ENCODE data around the gene FFAR3.
"Not testable (repeated sequence)": the region's sequence is repeated elsewhere in the genome, so short reads cannot be mapped to it uniquely, and the experiment has no call there.

FFAR3 gene

DNA sequence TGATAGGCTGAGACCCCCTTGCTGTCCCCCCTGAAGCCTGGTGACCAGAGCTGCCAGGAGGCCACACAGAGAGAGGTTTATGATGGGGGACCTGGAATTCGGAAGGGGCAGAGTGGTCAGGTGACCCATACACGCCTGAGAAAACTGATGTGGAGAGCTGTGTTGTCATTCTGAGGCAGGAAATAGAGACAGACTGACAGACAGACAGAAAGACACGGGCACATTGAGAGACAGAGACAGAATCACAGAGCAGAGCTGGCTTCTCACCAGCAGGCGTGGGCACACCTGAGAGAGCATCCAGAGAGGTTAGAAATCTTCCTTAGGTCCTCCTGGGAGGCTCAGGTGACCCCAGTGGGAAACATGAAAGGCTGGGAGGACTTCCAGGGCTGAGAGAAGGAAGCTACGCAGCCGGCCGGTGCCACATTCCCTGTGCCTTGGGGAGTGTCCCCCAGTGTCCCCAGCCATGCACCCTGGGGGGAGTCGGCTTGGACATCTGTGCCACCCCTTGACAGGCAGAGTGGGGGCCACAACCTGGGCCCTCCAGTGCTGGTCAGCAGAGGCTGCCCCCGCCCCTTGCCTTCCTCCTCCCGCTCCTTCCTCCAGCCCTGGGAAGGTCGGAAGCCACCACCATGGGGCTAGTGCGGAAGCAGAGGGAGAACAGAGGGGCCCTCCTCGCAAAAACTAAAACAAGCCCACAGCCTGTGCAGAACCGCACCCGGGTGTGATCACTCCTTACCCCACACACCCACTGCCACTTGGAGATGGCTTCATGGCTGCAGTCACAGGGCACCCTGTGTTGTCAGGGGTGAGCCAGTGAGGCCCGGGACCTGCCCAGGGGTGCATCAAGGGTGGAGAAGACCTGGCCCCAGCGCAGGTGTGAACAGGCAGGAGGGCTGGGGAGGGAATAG is 8.4 kb upstream of the FFAR3 start:
- DNase-seq (ENCODE audit: low read depth in 4 of 4, low spot score in 1 of 4) = no peak

DNA sequence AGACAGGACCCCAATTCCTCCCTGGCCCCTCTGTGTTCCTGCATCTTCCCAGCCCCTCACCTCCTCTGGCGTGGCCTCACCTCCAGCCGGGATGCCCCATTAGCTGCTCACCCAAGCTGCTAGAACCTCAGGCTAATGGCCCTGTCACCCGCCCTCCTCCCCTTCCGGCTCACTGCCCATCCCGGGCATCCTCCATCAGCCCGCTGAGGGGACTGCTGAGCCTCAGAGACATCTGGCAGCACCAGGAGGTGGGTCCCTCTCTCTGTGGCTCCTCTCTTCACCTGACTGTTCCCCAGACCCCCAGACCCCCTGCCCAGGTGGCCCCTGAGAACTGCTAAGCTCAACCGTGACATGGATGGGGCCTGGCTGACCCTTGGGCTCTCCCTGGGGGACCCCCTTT is 7.7 kb upstream of the FFAR3 start:
- DNase-seq (ENCODE audit: low read depth in 4 of 4, low spot score in 1 of 4) = no peak

DNA sequence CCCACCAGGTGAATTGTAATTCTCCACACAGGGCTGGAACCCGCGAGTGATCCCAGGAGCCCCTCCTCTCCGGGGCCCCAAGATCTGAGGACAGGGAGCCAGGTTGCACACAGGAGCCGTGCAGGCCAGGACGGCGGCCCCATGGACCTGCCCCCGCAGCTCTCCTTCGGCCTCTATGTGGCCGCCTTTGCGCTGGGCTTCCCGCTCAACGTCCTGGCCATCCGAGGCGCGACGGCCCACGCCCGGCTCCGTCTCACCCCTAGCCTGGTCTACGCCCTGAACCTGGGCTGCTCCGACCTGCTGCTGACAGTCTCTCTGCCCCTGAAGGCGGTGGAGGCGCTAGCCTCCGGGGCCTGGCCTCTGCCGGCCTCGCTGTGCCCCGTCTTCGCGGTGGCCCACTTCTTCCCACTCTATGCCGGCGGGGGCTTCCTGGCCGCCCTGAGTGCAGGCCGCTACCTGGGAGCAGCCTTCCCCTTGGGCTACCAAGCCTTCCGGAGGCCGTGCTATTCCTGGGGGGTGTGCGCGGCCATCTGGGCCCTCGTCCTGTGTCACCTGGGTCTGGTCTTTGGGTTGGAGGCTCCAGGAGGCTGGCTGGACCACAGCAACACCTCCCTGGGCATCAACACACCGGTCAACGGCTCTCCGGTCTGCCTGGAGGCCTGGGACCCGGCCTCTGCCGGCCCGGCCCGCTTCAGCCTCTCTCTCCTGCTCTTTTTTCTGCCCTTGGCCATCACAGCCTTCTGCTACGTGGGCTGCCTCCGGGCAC is 6.7 kb upstream of the FFAR3 start:
- no peak for DNase-seq (ENCODE audit: low read depth in 4 of 4, low spot score in 1 of 4)

DNA sequence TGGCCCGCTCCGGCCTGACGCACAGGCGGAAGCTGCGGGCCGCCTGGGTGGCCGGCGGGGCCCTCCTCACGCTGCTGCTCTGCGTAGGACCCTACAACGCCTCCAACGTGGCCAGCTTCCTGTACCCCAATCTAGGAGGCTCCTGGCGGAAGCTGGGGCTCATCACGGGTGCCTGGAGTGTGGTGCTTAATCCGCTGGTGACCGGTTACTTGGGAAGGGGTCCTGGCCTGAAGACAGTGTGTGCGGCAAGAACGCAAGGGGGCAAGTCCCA is 6.1 kb upstream of the FFAR3 start:
- DNase-seq (ENCODE audit: low read depth in 4 of 4, low spot score in 1 of 4) = no peak

DNA sequence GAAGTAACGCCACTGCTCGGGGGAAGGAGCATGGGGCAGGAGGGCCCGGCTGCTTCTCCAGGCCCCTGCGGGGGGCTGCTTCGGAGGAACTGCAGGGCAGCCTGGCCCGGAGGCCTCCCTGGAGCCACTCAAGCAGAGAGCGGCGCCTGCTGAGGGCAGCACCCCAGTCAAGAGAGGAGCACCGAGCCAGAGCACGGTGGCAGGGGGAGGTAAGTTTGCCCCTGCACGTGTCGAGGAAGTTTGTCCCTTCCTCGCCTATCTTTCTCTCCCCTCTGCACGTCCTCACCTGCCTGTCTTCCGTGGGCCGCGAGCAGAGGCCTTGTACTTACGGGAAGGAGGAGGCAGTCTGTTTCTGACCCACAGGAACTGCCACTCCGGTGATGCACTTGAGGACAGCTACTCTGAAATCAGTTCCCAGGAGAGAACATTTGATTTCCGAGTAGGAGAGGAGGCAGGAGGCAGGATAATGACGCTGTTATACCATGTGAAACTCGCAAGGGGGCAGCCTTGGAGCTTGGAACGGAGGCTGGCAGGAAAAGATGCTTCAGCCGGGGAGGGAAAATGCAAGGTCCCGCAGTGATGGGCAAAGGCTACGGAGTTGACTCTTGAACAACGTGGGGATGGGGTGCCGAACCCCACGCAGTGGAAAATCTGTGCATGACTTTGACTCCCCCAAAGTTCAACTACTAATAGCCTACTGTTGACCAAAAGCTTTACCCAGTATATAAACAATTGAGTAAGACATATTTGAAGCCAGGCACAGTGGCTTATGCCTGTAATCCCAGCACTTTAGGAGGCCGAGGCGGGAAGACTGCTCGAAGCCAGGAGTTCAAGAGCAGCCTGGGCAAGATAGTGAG is 5.6 kb upstream of the FFAR3 start:
- DNase-seq (ENCODE audit: low read depth in 4 of 4, low spot score in 1 of 4) = peak in 3 of 4 experiments; percentile 42 to 66 (median 51)

DNA sequence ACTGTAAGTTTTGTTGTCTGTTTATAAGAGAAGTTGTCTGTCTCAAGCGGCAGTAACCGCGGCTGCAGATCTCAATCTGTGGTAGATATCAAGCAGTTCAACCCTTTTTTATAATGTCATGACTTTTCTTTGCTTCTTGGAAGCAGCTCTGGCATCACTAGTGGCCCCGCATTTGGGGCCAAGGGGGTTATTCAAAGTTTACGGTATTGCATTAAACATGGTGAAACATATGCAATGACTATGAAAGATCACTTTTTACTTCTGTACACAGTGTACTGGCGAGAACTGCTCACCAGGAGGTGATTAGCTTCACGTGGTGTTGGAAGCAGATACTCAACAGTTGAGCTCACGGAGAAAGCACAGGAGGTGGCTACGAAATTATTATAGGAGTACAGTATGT is 4.6 kb upstream of the FFAR3 start:
- no peak for DNase-seq (ENCODE audit: low read depth in 4 of 4, low spot score in 1 of 4)

DNA sequence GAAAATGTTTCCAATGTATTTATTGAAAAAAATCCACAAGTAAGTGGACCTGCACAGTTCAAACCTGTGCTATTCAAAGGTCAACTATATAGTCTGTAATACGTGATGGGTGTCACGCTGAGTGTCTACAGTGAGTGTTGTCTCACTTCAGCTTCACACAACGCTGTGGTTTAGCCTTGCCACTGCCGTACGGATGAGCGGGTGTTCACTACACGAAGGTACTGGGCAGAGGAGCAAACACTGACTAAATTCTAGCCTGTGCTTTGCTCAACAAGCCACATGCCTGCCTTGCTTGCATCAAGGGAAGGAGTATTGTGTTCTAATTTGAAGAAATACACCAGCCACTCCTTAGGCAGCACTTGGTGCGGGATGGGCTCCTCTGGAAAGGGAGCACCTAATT is 3.4 kb upstream of the FFAR3 start:
- no peak for DNase-seq (ENCODE audit: low read depth in 4 of 4, low spot score in 1 of 4)

DNA sequence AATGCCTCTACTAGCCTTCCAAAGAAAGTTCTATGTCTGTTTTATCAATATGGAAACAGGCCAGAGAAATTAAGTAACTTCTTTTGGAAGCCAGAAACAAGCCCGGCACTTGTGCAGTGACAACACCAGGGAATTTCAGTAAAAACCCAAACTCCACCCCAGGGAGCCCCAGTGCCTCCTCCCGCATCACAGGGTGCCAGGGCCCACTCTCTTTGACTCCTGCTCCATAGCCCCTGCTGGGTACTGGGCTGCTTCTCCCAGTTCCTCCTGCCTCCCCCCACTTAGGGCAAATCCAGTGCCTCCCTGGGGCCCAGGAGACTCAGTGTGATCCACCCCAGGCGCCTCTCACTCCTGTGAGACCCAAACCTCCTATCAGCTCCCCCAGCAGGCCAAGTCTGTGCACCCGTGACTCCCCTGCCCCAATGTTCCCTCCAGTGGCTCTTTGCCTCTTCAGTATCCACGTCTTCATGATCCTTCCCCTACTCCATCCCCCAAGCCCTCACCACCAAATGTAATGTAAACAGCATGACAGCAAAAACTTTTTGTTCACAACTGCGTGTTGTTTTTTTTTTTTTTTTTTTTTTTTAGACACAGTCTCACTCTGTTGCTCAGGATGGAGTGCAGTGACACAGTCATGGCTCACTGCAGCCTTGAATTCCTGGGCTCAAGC is 2.3 kb upstream of the FFAR3 start:
- no peak for DNase-seq (ENCODE audit: low read depth in 4 of 4, low spot score in 1 of 4)

DNA sequence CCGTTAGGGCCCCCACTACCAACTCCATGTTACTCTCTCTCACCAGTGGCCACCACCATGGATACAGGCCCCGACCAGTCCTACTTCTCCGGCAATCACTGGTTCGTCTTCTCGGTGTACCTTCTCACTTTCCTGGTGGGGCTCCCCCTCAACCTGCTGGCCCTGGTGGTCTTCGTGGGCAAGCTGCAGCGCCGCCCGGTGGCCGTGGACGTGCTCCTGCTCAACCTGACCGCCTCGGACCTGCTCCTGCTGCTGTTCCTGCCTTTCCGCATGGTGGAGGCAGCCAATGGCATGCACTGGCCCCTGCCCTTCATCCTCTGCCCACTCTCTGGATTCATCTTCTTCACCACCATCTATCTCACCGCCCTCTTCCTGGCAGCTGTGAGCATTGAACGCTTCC is 574 bp downstream of the FFAR3 start:
- DNase-seq (ENCODE audit: low read depth in 4 of 4, low spot score in 1 of 4) = not testable (repeated sequence)

DNA sequence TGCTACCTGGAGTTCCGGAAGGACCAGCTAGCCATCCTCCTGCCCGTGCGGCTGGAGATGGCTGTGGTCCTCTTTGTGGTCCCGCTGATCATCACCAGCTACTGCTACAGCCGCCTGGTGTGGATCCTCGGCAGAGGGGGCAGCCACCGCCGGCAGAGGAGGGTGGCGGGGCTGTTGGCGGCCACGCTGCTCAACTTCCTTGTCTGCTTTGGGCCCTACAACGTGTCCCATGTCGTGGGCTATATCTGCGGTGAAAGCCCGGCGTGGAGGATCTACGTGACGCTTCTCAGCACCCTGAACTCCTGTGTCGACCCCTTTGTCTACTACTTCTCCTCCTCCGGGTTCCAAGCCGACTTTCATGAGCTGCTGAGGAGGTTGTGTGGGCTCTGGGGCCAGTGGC is 1.1 kb downstream of the FFAR3 start:
- DNase-seq (ENCODE audit: low read depth in 4 of 4, low spot score in 1 of 4) = not testable (repeated sequence)

DNA sequence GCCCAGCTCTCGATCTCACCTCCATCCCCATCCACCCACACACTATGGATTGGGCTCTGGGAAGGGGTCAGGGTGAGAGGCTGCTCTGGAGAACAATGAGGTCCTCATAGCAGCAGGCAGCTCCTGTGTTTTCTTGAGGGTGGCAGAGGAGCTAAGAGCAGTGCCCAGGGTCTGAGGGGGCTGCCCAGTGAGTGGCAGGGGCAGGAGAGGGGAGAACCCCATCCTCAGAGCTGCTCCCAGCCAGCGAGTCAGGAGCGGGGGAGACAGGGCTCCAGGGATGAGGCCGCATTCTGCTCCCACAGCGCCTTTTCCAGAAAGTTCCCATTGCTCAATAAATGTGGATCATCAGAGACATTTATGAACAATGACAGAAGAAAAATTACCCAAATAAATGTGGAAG is 1.8 kb downstream of the FFAR3 start:
- not testable (repeated sequence) for DNase-seq (ENCODE audit: low read depth in 4 of 4, low spot score in 1 of 4)

DNA sequence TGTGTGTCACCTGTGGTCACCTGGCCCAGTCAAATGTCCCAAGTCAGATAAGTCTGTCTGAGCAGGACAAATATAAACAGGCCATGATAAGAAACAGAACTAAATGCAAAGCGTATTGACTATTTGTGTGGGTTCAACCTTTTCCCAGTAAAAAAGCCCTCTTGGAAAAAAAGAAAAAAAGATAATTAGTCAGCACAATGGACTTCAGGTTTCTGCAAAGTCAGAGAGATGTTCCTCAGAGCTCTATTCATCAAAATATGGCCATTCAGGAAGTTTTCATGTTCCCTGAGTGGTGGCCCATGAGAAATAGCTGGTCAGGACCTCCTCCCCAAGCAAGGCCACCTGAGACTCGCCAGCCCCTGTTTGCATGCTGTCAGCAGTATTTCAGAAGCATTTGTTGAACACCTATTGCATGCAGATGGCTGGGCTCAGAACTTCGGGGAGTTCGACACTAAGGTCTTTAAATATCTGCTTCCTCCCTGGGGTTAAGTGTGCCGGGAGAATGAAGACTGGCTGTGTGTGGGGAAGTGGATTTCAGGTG is 2.7 kb downstream of the FFAR3 start:
- no peak for DNase-seq (ENCODE audit: low read depth in 4 of 4, low spot score in 1 of 4)

DNA sequence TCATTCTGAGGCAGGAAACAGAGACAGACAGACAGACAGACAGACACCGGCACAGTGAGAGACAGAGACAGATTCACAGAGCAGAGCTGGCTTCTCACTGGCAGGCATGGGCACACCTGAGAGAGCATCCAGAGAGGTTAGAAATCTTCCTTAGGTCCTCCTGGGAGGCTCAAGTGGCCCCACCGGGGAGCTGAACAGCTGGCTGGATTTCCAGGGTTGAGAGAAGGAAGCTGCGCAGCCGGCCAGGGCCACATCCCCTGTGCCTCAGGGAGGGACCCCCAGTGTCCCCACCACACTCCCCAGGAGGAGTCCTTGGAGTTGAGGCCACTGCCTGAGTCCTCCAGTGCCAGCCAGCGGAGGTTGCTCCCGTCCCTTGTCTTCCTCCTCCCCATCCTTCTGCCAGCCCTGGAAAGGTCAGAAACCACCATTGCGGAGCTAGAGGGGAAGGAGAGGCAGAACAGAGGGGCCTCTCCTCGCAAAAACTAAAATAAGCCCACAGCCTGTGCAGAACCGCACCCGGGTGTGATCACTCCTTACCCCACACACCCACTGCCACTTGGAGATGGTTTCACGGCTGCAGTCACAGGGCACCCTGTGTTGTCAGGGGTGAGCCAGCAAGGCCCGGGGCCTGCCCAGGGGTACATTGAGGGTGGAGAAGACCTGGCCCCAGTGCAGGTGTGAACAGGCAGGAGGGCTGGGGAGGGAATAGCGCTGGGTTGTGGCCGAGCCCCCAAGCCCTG is 4.2 kb downstream of the FFAR3 start:
- DNase-seq (ENCODE audit: low read depth in 4 of 4, low spot score in 1 of 4) = no peak

DNA sequence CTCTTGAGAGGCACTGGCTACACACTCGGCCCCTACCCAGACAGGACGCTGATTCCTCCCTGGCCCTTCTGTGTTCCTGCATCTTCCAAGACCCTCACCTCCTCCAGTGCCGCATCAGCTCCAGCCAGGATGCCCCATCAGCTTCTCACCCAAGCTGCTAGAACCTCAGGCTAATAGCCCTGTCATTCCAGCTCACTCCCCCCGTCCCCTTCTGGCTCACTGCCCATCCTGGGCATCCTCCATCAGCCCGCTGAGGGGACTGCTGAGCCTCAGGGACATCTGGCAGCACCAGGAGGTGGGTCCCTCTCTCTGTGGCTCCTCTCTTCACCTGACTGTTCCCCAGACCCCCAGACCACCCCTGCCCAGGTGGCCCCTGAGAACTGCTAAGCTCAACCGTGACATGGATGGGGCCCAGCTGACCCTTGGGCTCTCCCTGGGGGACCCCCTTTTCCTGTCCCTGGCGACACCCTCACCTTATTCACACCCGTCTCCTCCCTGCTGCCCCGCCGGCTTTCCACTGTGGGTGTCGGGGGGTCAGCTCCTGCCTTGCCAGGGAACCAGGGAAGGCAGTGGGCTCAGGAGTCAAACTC is 4.8 kb downstream of the FFAR3 start:
- no peak for DNase-seq (ENCODE audit: low read depth in 4 of 4, low spot score in 1 of 4)

DNA sequence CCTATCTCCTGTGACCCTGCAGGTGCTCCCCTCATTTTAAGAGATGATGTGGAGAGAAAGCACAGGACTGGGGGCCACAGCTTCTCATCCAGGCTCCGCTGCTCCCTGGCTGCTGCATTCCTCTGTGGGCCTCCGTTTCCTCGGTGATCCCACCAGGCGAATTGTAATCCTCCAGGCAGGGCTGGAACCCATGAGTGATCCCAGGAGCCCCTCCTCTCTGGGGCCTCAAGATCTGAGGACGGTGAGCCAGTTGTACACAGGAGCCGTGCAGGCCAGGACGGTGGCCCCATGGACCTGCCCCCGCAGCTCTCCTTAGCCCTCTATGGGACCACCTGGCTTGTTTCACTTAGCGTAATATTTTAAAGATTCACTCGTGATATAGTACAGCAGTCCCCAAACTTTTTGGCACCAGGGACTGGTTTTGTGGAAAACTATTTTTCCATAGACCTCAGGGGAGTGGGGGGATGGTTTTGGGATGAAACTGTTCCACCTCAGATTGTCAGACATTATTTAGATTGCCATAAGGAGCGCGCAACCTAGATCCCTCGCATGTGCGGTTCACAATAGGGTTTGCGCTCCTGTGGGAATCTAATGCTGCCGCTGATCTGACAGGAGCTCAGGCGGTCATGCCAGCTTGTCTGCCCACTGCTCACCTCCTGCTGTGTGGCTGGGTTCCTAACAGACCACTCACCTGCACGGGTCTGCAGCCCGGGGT is 5.6 kb downstream of the FFAR3 start:
- no peak for DNase-seq (ENCODE audit: low read depth in 4 of 4, low spot score in 1 of 4)

DNA sequence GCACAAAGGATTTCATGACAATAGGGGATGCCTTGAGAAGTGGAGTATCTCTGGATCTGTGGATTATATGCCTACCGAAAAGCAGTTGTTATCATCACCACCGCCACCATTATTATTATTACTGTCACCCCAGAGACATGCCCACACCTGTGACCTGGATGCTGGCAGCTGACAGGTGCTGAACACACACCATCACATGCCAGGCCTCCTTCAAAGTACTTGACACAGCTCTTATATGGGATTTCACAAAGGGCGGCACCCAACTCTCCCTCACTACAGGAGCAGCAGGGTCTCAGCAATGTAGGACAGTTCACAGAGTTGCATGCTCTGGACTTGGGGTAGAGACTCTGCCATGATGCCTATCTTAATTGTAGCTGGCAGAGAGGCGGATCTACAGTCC is 7.0 kb downstream of the FFAR3 start:
- no peak for DNase-seq (ENCODE audit: low read depth in 4 of 4, low spot score in 1 of 4)

DNA sequence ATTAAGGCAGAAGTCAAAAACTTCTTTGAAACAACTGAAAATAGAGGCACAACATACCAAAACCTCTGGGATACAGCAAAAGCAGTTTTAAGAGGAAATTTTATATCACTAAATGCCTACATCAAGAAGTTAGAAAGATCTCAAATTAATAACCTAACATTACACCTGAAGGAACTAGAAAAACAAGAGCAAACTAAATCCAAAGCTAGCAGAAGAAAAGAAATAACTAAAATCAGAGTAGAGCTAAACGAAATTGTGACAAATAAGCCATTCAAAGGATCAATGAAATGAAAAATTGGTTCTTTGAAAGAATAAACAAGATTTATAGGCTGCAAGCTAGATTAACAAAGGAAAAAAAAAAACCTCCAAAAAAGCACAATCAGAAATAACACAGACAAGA is 10.1 kb downstream of the FFAR3 start:
- DNase-seq (ENCODE audit: low read depth in 4 of 4, low spot score in 1 of 4) = no peak

DNA sequence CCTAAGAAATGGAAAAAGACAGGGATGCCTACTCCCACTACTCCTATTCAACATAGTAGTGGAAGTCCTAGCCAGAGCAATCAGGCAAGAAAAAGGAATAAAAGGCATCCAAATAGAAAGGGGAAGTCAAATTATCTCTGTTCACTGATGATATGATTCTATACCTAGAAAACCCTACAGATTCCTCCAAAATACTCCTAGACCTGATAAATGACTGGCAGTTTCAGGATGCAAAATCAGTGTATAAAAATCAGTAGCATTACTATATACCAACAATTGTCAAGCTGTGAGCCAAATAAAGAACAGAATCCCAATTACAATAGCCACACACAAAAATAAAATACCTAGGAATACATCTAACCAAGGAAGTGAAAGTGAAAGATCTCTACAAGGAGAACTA is 11.3 kb downstream of the FFAR3 start:
- no peak for DNase-seq (ENCODE audit: low read depth in 4 of 4, low spot score in 1 of 4)

DNA sequence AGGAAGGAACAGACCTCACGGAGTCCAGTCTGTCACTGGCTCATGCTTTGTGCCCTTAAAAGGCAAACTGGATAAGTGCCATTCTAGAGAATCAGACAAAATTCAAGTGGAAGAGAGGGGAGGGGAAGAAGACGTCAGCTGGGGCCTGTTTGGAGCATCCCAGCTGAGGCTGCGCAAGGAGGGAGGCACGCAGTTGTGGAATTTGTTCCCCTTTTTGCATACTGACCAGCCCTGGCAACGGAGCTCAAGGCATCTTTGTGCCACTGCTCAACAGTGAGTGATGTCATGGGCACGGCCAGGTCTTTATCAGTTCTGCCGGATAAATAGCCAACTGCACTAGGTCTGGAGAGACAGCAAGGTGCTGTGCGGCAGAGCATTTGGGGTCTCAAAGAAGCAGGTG is 12.5 kb downstream of the FFAR3 start, which contains the start of gene GPR42:
Gene GPR42 (plus strand): TSS at position 347 of the 400 bp plus-strand sequence. CDS start 292 bp downstream, outside the sequence.
- DNase-seq (ENCODE audit: low read depth in 4 of 4, low spot score in 1 of 4) = no peak

All from stimulated activated CD4-positive, alpha-beta T cell treated with anti-CD3 and anti-CD28 coated beads, Interleukin-1b, Interleukin-23, amount 100 ng/mL, for 24 hours (primary cell).